NCI-H748 treated with DMSO at 0.1 percent for 48 hours (cell line): Measurements from ENCODE around the gene HSP90B1.

Experiments
- DNase-seq: peaks from one replicate; lab custom pipeline; 2025; lab: John Stamatoyannopoulos, UW

The HSP90B1 gene

GRCh38 chr12:103975368-103975767, 45.2 kb downstream of the HSP90B1 start:
- no peak for DNase-seq

GRCh38 chr12:103978384-103978982, 48.3 kb downstream of the HSP90B1 start:
- no peak for DNase-seq

GRCh38 chr12:103986829-103987228, 56.6 kb downstream of the HSP90B1 start:
- no peak for DNase-seq

- DNase-seq = no peak
Measured at GRCh38 chr12:103994235-103994634, 64.0 kb downstream of the HSP90B1 start.

GRCh38 chr12:103996595-103996994, 66.4 kb downstream of the HSP90B1 start:
- no peak for DNase-seq

- DNase-seq = no peak
Measured at GRCh38 chr12:103997286-103997900, 67.2 kb downstream of the HSP90B1 start.
